ENCODE measurements around the gene GATAD2B. TPM values are rescaled to one million over a fixed set of nuclear protein-coding genes. Genes with fewer than 3 reads are reported as not detected.

Gene GATAD2B
- total and polyA plus RNA-seq, 2 of the 4 experiments (the other 2 are of a cell fraction): 3.8 to 6.2 TPM

- TF ChIP-seq BHLHE40 (IDR thresholded peaks at IDR 0.05; ENCODE audit: low read depth, low read length): no peak
- TF ChIP-seq SMC3 (IDR thresholded peaks at IDR 0.05; ENCODE audit: low read depth, low read length): no peak
- no peak for TF ChIP-seq CEBPB (IDR thresholded peaks at IDR 0.05; ENCODE audit: low read depth, low read length)
- TF ChIP-seq POLR2A (IDR thresholded peaks at IDR 0.05; ENCODE audit: low read depth, low read length): peak; percentile 53
- no peak for TF ChIP-seq RAD21 (IDR thresholded peaks at IDR 0.05; ENCODE audit: low read length)
- TF ChIP-seq RFX5 (IDR thresholded peaks at IDR 0.05; ENCODE audit: low read depth, low read length): no peak; the same call in 1 of the 2 replicates
- no peak for TF ChIP-seq RCOR1 (IDR thresholded peaks at IDR 0.05; ENCODE audit: insufficient replicate concordance, low read length)
These were observed at the start of gene GATAD2B (continued) for GRCh38 chr1:153922972-153923925.
